Karpas-422 (cell line): ENCODE measurements around the gene EP400. TPM values are rescaled to one million over a fixed set of nuclear protein-coding genes. Genes with fewer than 3 reads are reported as not detected.

ENCODE experiments used
- DNase-seq: peaks from one replicate; pipeline ENCODE4 v3.0.0-alpha.2; 2015
- H2AFZ ChIP-seq: fragments of 200-600 bp; sonication (generic); 2 replicates; pipeline ENCODE4 v1.6.1; 2014; ENCODE audit warnings: antibody characterized with exemption, low read length, mixed read lengths
- H3K27ac ChIP-seq: fragments of 200-600 bp; sonication (generic); 2 replicates; pipeline ENCODE4 v1.5.1; 2014; ENCODE audit warnings: mild to moderate bottlenecking, low read length, moderate library complexity
- H3K27me3 ChIP-seq: fragments of 200-600 bp; sonication (generic); 2 replicates; pipeline ENCODE4 v1.6.1; 2014; ENCODE audit warnings: low read length, mixed read lengths
- H3K36me3 ChIP-seq: fragments of 200-600 bp; sonication (generic); 2 replicates; pipeline ENCODE4 v1.6.1; 2014; ENCODE audit warnings: low read length, mixed read lengths; ENCODE audit not compliant: insufficient read depth
- H3K4me1 ChIP-seq: fragments of 200-600 bp; sonication (generic); 2 replicates; pipeline ENCODE4 v1.6.1; 2014; ENCODE audit warnings: mild to moderate bottlenecking, low read length, mixed read lengths
- H3K4me2 ChIP-seq: fragments of 200-600 bp; sonication (generic); 2 replicates; pipeline ENCODE4 v1.6.1; 2014; ENCODE audit warnings: low read length, low read depth, mild to moderate bottlenecking; ENCODE audit not compliant: poor library complexity, severe bottlenecking
- H3K4me3 ChIP-seq: fragments of 200-600 bp; sonication (generic); 2 replicates; pipeline ENCODE4 v1.5.1; 2014; ENCODE audit warnings: mild to moderate bottlenecking, antibody characterized with exemption, low read length, mixed read lengths
- H3K79me2 ChIP-seq: fragments of 200-600 bp; sonication (generic); 2 replicates; pipeline ENCODE4 v1.6.1; 2014; ENCODE audit warnings: mild to moderate bottlenecking, low read length, mixed read lengths
- H3K9ac ChIP-seq: fragments of 200-600 bp; sonication (generic); 2 replicates; pipeline ENCODE4 v1.6.0; 2014; ENCODE audit warnings: low read length
- H3K9me2 ChIP-seq: fragments of 200-600 bp; sonication (generic), shearing (Covaris generic); replicated peaks from 2 replicates; pipeline ENCODE4 v1.6.0; 2014; ENCODE audit warnings: mild to moderate bottlenecking, low read length, moderate library complexity; ENCODE audit not compliant: insufficient read depth
- H3K9me3 ChIP-seq: fragments of 300-700, 200-600 bp; sonication (generic); 2 replicates; pipeline ENCODE4 v1.6.1; 2014; ENCODE audit warnings: low read length, mixed read lengths
- H4K20me1 ChIP-seq: fragments of 200-600 bp; sonication (generic); 2 replicates; pipeline ENCODE4 v1.6.1; 2014; ENCODE audit warnings: mild to moderate bottlenecking, antibody characterized with exemption, low read length, low read depth; ENCODE audit not compliant: insufficient read depth
- total RNA-seq: library from RNA; depleted of rRNA; stranded (reverse); fragments of >200 nt; shearing (Covaris generic); gene quantifications from 2 replicates; pipeline ENCODE4 v1.2.3, GENCODE V29; 2014; ENCODE audit warnings: low replicate concordance; rRNA removed

The EP400 gene
- total RNA-seq, result 13.7 and 16.8 TPM in 2 replicates

DNA sequence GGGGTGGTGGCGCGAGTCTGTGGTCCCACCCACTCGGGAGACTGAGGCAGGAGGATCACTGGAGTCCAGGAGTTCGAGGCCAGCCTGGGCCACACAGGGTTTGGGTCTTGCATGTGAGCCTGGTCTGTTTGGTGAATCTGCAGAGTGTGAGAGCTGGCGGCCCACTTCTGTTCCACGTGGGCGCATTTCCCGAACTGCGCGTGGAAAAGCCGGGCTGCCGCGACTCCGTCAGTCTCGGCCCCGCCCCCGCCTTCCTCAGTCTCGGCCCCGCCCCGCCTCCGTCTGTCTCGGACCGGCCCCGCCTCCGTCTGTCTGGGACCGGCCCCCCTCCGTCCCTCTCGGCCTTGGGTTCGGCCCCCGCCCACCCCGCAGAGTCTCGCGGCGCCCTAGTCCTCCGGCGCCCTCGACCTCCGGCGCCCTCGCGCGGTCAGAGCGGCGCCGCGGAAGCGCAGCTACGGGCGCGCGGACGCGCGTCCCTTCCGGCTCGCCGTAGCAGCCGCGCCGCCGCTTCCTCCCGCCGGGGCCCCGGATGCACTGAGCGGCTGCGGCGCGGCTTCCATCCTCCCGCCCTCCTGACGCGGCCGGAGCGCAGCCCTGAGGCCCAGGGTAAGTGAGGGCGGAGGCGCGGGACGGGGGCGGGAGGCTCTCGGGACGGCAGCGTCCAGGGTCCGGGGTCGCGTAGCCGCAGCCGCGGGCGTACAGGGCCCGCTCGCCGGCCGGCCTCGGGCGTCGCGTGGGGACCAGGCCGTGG, at the start of gene EP400:
EP400 (plus strand) TSS at position 512 of the 751 bp plus-strand sequence. CDS start 10,678 bp downstream, outside the sequence.
- peak within 1 kb of the TSS; percentile 21; the same call in 1 of the 2 replicates for H3K27ac ChIP-seq
- peak within 1 kb of the TSS; percentile 32; the same call in 1 of the 2 replicates for H2AFZ ChIP-seq
- H3K4me1 ChIP-seq, result peaks cover 10% of the 10 kb centered on the region
- no peaks in the 10 kb centered on the region for H3K36me3 ChIP-seq
- peak within 1 kb of the TSS; percentile 93 for H3K9ac ChIP-seq
- no peaks in the 10 kb centered on the region for H3K9me3 ChIP-seq
- peaks cover 46% of the 10 kb centered on the region for H3K79me2 ChIP-seq
- H3K9me2 ChIP-seq, result no peaks in the 10 kb centered on the region
- peak within 1 kb of the TSS; percentile 99 for H3K4me3 ChIP-seq
- peak; percentile 97 for DNase-seq
- peaks cover 15% of the 10 kb centered on the region; the same call in 1 of the 2 replicates for H4K20me1 ChIP-seq
- no peaks in the 10 kb centered on the region for H3K27me3 ChIP-seq
- H3K4me2 ChIP-seq, result peak within 1 kb of the TSS; percentile 82

GRCh38 chr12:131900397-131900796, 49.3 kb upstream of the EP400 start:
- H3K79me2 ChIP-seq, result no peaks in the 10 kb centered on the region
- no peak for DNase-seq
- no peak overlapping the region for H2AFZ ChIP-seq
- no peak overlapping the region for H3K27ac ChIP-seq
- no peak overlapping the region for H3K4me3 ChIP-seq
- H3K27me3 ChIP-seq, result no peaks in the 10 kb centered on the region
- peaks cover 7% of the 10 kb centered on the region for H3K4me1 ChIP-seq
- H3K9ac ChIP-seq, result no peak overlapping the region
- peaks cover 31% of the 10 kb centered on the region; the same call in 1 of the 2 replicates for H4K20me1 ChIP-seq
- H3K9me2 ChIP-seq, result no peaks in the 10 kb centered on the region
- H3K9me3 ChIP-seq, result no peaks in the 10 kb centered on the region
- no peak overlapping the region for H3K4me2 ChIP-seq
- H3K36me3 ChIP-seq, result no peaks in the 10 kb centered on the region

DNA sequence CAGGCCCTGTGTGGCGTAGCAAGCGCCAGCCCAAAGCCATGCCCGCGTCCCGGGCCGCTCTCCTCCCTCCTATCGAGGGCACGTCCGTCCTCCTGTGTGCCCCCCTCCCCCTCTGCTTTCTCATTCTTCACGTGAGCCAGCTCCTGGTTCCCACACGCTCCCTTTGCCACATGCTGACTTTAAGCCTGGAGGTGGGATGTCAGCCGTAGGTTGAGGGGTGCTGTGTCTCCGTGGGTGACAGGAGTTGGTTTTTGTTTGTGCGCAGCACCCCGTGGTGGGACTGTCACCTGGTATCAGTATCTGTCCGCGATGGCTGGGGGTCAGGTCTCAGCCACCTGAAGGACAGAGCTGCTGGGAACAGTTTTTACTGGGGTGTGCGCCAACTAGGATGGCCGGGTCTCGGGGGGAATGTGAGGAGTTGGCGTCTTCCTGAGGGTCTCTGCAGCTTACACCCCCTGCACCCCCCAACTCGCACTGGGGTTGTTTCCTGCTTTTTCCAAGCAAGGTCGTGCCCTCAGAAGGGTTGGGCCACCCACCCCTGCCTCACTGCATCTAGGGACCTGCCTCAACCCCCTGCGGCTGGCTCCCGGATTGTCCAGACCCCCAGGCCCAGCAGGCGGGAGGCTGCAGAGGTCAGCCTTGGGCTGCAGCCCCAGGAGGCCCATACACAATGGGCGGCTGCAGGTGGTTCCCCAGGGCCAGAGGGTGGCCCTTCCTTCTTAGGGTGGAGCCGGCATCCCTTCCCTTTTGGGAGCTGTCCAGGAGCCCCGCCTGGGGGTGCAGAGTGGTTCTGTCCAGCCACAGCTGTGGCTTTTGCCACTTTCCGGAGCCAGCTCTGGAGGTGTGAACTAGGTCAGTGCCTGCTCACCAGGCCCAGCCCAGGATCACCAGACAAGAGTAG, 48.1 kb upstream of the EP400 start:
- Histone ChIP-seq H4K20me1 (peaks cover 24% of the 10 kb centered on the region; the same call in 1 of the 2 replicates), H3K9me2 (no peaks in the 10 kb centered on the region), H3K9me3 (no peaks in the 10 kb centered on the region), H2AFZ (no peak overlapping the region), H3K9ac (no peak overlapping the region), H3K4me2 (no peak overlapping the region), H3K36me3 (no peaks in the 10 kb centered on the region), H3K79me2 (no peaks in the 10 kb centered on the region), H3K27me3 (no peaks in the 10 kb centered on the region), H3K4me3 (no peak overlapping the region), H3K4me1 (no peaks in the 10 kb centered on the region), H3K27ac (no peak overlapping the region)
- DNase-seq, result no peak

DNA sequence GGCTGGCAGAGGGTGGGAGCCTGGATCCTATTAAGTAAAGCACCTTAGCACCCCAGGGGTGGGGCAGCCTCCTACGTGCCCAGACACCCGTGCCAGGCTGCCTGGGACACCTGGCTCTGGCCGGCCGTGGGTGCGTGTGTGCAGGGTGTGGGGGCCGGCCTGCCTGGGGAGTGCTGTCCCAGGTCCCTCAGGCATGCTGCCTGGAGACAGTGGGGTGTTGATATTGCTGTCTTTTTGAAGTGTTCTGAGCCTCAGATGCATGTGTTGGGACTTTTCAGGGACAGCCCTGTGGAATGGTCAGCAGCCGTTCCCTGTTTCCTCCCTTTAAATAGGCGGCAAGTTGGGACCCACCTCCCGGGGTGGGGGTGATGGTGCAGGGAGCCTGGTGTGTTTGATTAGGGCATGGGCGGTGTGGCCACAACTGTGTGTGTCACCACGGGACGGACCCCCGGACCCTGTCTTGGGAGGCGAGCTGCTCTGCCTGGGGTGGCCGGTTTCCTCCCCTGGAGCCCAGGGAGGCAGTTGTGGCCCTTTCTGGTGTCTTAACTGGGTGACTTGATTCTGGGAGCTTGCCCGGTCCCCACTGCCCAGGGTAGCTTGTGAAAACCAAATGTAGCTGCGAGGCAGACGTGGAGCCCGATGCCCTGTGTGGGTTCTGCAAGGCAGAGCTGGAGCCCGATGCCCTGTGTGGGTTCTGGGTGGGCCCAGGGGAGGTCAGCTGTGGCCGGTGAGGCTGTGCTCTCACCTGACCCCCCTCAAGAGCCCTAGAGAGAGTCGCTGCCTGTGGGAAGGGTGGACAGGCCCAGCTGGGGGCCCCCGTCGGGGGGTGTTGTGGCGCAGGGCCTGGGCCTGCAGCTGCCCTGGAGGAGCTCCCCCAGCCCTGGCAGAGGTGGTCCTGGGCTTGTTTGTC, 47.2 kb upstream of the EP400 start:
- H3K27me3 ChIP-seq, result no peaks in the 10 kb centered on the region
- H2AFZ ChIP-seq, result no peak overlapping the region
- no peak overlapping the region for H3K4me2 ChIP-seq
- H3K9ac ChIP-seq, result no peak overlapping the region
- no peaks in the 10 kb centered on the region for H3K36me3 ChIP-seq
- peaks cover 20% of the 10 kb centered on the region; the same call in 1 of the 2 replicates for H4K20me1 ChIP-seq
- no peaks in the 10 kb centered on the region for H3K79me2 ChIP-seq
- no peaks in the 10 kb centered on the region for H3K4me1 ChIP-seq
- no peaks in the 10 kb centered on the region for H3K9me3 ChIP-seq
- DNase-seq, result no peak
- no peaks in the 10 kb centered on the region for H3K9me2 ChIP-seq
- H3K4me3 ChIP-seq, result no peak overlapping the region
- no peak overlapping the region for H3K27ac ChIP-seq

- Histone ChIP-seq H3K9me2 (no peaks in the 10 kb centered on the region), H2AFZ (no peak overlapping the region), H3K9me3 (no peaks in the 10 kb centered on the region), H3K36me3 (no peaks in the 10 kb centered on the region), H3K4me1 (no peaks in the 10 kb centered on the region), H3K79me2 (no peaks in the 10 kb centered on the region), H3K4me2 (no peak overlapping the region), H3K9ac (no peak overlapping the region), H4K20me1 (peaks cover 20% of the 10 kb centered on the region; the same call in 1 of the 2 replicates), H3K4me3 (no peak overlapping the region), H3K27me3 (no peaks in the 10 kb centered on the region), H3K27ac (no peak overlapping the region)
- no peak for DNase-seq
Observed at GRCh38 chr12:131903270-131904255, 46.2 kb upstream of the EP400 start.

DNA sequence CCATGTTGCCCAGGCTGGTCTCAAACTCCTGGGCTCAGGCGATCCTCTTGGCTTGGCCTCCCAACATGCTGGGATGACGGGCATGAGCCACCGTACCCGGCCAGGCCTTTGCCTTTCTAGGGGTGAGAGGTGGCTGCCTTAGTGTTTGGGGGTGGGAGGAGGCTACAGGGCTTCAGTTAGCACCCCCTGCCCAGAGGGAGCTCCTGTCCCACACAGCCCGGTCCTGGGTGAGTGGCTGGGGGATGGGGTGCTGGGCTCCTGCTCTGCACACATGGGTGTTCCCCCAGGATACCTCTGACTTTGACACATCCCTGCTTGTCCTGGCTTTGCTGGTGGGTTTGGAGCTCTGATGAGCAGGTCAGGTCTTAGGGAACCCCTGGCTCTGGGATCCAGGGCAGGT, 45.4 kb upstream of the EP400 start:
- Histone ChIP-seq H4K20me1 (peaks cover 20% of the 10 kb centered on the region; the same call in 1 of the 2 replicates), H2AFZ (no peak overlapping the region), H3K9me3 (no peaks in the 10 kb centered on the region), H3K27ac (no peak overlapping the region), H3K4me2 (no peak overlapping the region), H3K9me2 (no peaks in the 10 kb centered on the region), H3K4me3 (no peak overlapping the region), H3K36me3 (no peaks in the 10 kb centered on the region), H3K4me1 (no peaks in the 10 kb centered on the region), H3K9ac (no peak overlapping the region), H3K79me2 (no peaks in the 10 kb centered on the region), H3K27me3 (no peaks in the 10 kb centered on the region)
- DNase-seq, result no peak

DNA sequence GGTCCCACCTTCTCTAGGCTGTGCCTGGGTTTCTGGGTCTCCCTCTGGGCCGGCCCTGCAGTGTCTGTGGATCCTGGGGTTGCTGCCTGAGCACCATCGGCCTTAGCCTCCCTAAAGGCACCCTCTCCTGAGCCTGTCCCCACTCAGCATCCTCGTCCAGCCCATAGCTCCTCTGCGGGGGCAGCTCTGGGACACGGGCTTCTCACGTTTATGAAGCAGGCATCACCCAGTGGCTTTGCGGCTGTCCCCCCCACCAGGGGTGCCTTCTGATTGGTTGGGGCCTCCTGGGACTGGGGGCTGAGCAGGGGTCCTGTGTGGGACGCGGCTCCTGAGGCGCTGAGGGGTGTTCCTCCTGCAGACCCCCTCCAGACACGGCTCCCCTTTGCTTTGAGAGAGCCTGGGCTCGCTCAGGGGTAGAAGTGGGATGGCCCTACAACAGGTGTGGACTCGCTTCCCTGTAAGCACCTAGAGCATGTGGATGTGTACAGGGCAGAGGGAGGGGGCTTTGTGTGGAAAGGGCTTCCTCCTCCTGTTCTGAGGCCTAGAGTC, 44.6 kb upstream of the EP400 start:
- H3K9ac ChIP-seq, result no peak overlapping the region
- no peaks in the 10 kb centered on the region for H3K9me3 ChIP-seq
- no peak overlapping the region for H3K4me2 ChIP-seq
- H3K27ac ChIP-seq, result no peak overlapping the region
- DNase-seq, result no peak
- H3K27me3 ChIP-seq, result no peaks in the 10 kb centered on the region
- no peaks in the 10 kb centered on the region for H3K79me2 ChIP-seq
- H2AFZ ChIP-seq, result no peak overlapping the region
- H3K36me3 ChIP-seq, result no peaks in the 10 kb centered on the region
- no peaks in the 10 kb centered on the region for H3K4me1 ChIP-seq
- H3K4me3 ChIP-seq, result no peak overlapping the region
- H4K20me1 ChIP-seq, result peaks cover 20% of the 10 kb centered on the region; the same call in 1 of the 2 replicates
- no peaks in the 10 kb centered on the region for H3K9me2 ChIP-seq
